GM19328 (cell line): ENCODE results near the gene ADGRL4.
"Not testable (repeated sequence)": the region's sequence is repeated elsewhere in the genome, so short reads cannot be mapped to it uniquely, and the experiment has no call there.

ENCODE experiments used
- ATAC-seq: cut with Tn5 transposase; IDR thresholded peaks from one replicate; pipeline ENCODE4 v1.9.1; 2021; ENCODE audit warnings: mild to moderate bottlenecking, moderate library complexity; ENCODE audit not compliant: unreplicated experiment

ADGRL4 gene

DNA sequence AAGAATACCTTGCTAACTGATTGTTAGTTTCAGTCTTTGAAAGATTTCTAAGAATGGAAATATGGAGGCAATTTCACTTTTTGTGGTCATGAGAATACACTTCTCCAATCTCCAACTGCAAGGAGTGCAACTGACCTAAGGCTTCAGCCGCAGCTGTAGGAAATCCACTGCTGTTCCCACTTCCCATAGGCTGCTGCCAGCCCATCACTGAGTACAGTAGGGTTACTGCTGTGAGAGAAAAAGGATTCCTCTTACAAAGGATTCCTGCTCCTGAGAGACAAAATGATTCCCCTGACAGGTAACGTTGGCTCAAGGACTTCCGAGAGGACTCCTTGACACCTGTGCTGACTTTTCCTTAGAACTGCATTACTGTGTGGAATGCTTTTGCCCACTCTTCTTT is 87.4 kb downstream of the ADGRL4 start:
- ATAC-seq, result no peak

DNA sequence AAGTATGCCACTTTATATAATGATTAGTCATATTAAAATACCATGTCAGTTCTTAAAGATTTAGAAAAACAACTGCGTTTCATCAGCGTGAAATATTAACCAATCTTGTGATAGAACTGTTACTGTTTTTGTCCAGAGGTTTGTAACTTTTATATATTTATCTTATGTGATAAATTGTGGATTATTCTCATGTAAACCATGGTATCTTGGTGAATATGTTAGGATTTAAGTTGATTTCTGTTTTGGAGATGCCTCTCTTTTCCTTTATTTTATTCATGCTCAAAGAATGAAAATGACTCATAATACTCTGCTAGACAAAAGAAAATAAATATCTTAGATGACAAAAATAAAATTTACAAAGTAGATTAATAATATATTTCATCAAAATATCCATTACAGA is 88.4 kb downstream of the ADGRL4 start:
- ATAC-seq, result no peak

DNA sequence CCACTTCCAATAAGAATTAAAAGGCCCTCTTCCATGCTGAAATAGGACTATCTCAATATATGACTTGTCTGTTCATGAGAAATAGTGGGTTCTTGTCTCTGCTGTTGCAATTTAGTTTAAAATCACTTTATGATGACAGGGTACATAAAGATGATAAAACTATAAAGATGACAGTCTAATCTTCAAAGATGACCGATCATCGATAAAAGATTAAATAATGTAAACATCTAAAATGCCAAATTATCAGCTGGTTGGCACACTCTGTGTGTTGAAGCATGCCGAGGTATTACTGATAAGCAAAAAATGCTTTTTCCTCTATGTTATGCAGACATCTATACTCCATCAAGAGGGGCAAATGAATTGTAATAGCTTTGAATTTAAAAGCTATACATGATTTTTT is 89.5 kb downstream of the ADGRL4 start:
- ATAC-seq, result no peak

DNA sequence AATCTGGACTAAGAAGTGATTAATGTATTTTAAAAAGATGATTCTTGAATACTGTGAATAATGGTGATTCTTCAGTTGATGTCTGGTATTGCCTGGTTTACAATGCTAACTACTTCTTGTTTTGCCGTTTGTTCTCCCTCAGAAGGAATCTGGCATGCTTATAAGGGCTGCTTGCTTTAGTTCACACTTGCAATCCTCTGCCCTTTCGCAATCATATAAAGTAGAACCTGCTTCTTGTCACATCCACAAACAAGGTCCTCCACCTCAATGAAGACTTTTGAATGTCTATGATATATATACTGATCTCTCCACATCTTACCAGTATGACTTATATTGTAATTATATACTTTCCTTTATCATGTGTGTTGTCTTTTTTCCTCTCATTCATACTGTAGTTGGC is 92.6 kb downstream of the ADGRL4 start:
- no peak for ATAC-seq

DNA sequence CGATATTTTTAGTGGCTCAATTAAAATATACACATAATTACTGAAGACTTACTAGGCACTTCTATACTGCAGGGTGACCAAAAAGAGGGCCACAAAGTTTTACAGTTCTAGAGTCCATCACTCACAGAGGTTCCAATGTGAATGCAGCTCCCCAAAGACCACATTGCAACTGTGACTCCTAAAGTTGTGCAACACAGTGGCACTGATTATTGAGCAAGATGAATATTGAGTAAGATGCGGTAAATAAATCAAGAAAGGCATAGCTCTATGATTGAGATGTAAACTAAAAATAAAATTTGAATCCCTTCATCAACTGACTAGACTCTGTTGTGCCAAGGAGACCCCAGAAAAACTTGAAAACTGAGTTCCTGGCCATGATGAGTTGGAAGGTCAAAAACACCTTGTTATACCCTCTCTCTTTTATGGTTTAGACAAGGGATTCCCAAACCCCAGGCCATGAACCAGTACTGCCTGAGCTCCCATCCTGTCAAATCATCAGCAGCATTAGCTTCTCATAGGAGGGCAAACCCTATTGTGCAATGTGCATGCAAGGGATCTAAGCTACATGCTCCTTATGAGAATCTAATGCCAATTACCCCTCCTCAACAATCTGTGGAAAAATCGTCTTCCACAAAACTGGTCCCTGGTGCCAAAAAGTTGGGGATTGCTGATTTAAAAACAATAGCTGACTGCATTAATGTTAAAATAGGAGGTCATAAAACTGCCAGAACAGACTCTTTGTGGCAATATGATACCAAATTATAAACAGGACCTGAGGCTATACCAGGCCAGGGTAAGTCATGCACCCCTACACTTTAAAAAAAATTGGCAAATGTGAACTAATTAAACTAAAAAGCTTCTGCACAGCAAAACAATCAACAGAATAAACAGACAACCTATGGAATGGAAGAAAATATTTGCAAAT is 94.3 kb downstream of the ADGRL4 start:
- ATAC-seq, result no peak

DNA sequence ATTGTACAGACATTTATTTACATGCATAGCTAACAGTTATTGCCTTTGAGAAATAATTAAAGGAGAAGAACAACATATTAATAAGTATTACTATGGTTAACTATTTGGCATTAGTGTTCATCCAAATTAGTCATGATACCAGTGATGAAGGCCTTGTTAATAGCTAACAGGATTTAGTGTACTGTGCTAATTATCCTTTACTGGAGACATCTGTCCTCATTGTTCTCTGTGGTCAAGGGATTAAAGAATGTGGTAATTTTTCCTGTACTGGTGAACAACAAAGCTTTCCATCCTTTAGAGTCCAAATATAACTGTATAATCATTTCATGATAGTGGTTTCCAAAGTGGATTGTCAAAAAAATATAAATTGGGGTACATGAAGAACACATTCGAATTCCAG is 103.9 kb downstream of the ADGRL4 start:
- ATAC-seq, result no peak

DNA sequence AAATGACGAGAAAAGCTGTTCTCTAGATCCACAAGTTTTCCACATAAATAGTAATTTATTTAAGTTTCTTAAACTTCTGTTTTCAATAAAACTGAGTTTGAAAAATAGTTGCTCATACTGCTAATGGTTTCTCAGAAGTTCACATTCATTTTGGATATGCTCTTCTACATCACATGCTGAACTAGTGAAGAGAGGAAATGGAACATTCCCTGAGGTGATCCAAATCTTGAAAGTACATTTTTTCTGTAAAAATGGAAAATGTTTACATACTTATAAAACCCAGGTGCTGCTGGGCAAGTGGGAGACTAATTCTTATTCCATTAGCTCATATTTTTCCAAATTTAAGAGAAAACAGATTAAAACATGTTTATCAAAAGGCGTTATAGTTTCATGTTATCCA is 111.7 kb downstream of the ADGRL4 start:
- ATAC-seq, result no peak

DNA sequence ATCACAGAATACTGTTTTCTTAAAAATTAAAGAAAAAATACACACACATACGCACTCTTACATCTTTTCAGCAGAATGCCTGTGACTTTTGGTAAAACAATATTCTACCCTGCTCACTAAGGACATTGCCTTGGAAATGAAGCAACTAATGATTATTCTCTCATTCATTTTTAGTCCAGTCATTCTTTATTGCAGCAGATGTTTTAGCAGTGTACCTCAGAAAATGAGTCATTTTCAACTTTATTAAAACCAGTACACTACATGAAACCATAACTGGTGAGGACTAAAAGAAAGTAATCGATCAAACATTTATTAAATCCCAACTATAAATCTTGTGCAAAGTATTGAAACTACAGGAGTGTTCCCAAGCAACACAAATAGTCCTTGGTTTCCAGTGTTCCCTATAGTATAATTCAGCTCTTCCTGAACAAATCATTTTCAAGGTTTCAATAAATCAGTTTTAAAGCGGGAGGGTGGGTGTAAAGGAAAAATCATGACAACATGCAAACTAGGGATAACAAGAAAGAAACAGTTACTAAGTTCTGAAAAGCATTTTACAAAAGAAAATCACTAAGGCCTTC is 114.2 kb downstream of the ADGRL4 start:
- ATAC-seq, result no peak

DNA sequence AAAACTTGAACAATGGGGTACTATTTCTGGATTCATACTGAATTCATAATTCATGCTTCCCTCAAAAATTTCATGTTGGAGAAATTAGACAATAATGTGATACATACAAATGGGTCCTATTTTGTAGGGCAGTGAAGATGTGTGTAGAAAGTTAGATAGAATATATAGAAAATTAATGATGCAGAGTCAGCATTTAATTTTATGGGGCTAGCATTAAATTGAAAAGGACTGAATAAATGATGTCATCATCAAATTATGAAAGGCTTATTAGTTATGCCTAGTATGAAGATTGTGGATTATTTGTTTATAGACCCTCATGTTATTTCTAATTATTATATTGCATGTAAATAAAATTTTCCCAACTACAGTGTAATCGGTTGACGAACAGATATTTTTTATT is 119.1 kb downstream of the ADGRL4 start:
- ATAC-seq, result no peak

DNA sequence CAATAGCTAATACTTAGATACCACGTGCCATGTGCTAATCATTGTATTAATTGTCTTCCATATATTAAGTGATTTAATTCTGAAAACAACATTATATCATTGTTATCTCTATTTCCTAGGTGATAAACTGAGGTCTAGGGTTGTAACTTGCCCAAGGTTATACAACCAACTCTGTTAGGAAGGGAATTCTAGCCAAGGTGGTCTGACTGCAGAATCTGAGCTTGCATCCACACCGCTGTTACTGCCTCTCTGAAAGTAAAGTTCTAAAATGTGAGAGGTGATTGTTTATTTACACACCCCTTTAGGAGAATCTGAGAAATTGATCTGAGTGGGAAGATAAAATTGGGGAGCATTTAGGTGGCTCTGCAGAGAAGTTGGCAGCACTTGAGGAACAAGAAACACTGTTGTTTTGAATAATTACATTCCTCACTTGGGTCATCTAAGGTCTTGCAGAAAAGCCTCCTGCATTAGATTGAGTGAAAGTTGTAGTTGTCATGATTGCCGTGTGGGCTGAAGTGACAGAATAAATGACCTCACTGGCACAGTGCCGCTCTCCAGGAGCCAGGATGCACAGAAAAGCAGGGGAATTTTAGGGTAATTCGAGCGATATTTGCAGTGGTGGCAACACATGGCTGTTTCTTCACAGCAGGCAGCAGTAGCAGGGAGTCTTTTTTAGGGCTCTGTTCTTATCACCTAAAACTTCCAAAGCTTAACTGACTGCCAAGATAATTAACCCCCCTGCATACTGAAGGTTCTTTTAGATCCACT is 121.7 kb downstream of the ADGRL4 start:
- no peak for ATAC-seq

DNA sequence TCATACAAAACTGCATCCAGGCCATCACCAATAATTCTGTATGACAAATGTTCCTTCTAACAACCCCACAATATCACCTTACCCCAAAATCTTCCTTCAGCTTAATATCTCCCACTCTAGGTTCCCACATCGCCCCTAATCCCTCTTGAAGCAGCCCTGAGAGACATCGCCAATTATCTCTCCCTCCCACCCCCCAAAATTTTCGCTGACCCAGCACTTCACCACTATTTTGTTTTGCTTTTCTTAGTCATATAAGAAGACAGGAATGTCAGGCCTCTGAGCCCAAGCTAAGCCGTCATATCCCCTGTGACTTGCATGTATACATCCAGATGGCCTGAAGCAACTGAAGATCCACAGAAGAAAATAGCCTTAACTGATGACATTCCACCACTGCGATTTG is 126.3 kb downstream of the ADGRL4 start:
- no peak for ATAC-seq

DNA sequence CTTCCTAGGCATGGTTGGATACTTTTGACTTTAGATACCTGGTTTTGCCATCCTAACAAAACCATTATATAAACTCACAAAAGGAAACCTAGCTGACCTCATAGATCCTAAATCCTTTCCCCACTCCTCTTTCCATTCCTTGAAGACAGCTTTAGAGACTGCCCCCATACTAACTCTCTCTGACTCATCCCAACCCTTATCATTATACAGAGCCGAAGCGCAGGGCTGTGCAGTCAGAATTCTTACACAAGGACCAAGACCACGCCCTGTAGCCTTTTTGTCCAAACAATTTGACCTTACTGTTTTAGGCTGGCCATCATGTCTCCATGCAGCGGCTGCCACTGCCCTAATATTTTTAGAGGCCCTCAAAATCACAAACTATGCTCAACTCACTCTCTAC is 130.5 kb downstream of the ADGRL4 start:
- not testable (repeated sequence) for ATAC-seq

DNA sequence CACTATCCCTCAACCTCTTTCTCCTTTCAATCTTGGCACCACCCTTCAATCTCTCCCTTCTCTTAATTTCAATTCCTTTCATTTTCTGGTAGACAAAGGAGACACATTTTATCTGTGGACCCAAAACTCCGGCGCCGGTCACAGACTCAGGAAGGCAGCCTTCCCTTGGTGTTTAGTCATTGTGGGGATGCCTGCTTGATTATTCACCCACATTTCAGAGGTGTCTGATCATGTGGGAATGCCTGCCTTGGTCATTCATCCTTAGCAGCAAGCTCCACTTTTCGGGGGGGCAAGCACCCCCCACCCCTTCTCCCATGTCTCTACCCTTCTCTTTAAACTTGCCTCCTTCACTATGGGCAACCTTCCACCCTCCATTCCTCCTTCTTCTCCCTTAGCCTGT is 133.7 kb downstream of the ADGRL4 start:
- ATAC-seq, result not testable (repeated sequence)

DNA sequence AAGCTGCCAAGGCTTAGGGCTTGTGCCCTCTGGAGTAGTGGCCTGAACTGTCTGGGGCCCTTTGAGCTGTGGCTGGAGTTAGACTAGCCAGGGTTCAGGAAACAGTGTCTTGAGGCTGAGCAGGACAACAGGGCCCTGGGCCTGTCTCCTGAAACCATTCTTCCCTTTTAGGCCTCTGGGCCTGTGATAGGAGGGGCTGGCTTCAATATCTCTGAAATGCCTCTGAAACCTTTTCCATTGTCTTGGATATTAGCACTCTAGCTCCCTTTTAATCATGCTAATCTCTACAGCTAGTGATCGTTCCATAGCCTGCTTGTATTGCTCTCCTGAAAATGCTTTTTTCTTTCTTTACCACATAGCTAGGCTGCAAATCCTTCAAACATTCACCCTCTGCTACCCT is 135.3 kb downstream of the ADGRL4 start:
- ATAC-seq, result no peak

DNA sequence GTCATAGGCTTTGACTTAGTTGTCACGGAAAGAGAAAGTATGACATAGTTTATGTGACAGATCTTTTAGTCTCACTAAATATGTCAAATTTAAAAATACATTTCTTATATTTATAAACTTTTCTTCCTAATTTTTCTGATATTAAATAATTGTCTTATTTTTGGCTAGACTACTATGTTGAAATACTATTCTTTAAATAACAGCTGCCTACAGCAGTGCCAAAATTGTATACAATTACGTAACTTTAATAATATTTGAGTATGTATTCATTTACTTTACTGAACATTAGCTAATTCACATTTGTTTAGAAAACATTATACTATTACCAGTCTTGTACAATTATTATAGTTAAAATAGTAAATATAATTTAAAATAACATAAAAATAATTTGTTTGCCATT is 137.4 kb downstream of the ADGRL4 start:
- ATAC-seq, result no peak

DNA sequence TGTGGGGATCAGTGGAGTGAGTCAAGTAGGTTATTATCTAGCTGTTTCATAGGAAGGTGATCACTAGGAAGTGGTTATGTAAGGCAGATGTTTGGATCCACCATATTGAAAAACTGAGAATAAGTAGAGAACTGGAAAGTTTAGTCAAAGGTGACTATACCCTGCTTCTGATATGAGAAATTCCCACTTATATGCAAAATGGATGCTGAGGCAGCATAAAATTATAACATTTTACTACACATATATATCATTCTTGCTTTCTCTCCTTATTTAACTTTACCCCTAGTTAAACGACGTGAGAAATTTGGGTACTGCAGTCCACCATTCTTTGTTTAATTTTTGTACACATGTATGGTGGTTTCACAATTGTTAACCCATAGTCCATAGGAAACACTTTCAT is 142.4 kb downstream of the ADGRL4 start:
- no peak for ATAC-seq

DNA sequence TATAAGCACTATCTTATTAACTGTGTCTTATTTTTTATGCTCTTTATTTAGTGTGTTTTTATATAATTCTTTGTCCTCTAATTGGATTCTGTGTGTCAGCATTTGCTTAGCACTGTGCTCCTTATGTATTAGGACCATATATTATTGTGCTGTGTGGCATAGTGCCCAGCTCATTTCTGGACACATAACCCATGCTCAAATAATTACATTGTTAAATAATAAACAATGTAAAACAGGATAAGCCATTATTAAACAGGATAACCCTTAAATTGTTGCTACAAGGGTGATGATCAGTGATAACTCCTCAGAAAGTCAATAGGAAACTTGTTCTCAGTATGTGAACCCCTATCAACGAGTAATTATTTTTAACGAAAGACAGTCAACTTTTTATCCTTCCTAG is 150.4 kb downstream of the ADGRL4 start:
- ATAC-seq, result no peak

DNA sequence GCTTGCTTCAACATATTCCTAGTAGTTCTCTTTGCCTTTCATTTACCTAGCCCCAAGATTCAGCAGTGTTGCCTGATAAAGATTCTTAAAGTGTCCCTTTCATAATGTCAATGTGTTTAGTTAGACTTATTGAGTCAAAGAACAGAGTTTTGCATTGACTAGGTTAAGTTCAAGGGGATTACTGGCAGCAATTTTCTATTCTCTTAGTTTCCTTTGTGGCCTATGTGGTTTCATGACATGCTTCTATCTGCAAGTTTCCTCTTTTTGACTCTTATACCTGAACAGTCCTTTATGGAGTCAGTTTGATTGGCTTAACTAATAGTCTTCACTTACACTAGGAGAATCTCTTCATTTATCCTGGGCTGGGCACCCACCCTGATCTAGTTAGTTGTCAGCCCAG is 151.3 kb downstream of the ADGRL4 start:
- ATAC-seq, result peak; percentile 79

DNA sequence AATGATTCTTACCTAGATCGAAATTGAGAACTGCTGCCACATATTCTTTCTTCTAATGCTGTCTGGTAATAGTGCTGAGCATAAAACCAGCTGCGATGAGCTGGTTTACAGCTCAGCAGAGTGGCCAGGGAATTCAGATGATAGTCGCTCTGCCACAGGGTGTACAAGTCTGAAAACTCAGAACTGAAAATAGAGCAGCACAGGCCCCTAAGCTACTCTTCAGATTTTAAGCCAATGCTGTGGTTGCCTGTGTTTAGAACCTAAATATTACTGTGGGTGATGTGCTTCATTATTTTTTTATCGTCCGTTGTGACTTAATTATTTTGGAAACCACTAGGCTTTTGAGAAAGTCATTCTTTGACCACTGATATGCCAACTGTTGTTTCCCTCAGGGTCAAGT is 152.0 kb downstream of the ADGRL4 start:
- ATAC-seq, result no peak

DNA sequence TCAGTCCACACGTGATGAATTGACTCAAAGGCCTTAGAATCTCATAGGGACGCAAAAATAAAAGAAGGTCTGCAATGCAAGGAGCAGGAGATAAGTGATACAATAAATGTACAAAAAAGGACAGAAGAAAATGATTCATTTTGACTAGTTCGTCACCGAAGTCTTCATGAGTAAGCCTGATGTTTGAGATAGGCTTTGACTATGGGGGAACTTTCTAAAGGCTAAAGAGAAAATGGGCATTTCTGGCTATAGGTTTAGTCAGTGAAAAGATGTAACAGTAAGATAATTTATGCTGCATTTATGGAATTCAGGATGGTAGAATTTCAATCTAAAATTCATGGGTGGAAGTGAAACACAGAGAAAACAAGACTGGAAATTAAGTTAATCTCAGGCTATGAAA is 163.0 kb downstream of the ADGRL4 start:
- ATAC-seq, result no peak

DNA sequence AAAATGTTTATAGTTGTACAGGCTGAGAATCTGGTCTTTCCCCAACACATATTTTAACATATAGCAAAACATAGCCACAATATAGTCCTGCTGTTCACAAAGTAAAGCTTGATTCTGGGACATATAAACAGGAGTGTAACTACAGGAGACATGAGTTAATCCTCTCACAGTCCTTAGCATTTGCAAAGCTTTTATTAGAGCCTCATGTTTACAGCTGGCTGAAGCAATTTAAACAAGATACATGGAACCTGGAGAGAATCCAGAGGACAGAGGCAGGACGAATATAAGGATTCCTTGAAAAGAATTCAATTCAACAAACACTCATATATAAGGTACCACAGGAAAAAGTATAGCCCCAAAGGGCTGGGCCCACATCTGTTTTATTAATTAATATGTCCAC is 163.4 kb downstream of the ADGRL4 start:
- no peak for ATAC-seq
